Stomach (tissue), 4 donors: ENCODE data around the gene TMEM54.

Source experiments
- POLR2AphosphoS5 ChIP-seq, 3 donors: sonication (generic); formaldehyde crosslinking; IDR thresholded peaks; one replicate each; pipeline ENCODE4 v1.6.1; 2016; ENCODE audit warnings: antibody characterized with exemption in 3 of 3
- TF ChIP-seq, protein P1 (sequence below), 7 experiments: fragments of 450-650 bp in 4 of 7; fragments of 200-600 bp in 3 of 7; sonication (generic) in 3 of 7; IDR thresholded peaks; one replicate each; pipeline ENCODE4 v1.5.1; 2016 to 2019; ENCODE audit warnings: antibody characterized with exemption in 7 of 7, control low read depth in 2 of 7, mild to moderate bottlenecking in 1 of 7

DNA sequence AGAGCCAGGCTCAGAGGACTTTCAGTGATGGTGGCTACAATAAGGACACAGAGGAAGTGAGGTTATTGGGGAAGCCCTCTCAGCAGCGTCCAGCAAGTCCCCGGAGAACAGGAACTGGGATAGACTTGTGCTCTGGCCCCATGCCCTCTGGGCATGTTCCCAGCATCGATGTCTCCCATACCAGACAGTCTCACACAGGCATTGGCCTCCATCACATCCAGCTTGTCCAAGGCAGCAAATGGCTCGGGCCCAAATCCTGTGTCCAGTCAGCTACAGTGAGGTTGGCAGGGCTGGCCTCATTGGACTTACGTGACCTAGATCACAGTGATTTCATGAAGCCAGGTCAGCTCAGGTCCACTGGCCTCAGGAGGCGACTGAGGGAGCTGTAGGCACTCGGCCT, 19.6 kb upstream of the TMEM54 start:
- TF ChIP-seq, protein P1, sequence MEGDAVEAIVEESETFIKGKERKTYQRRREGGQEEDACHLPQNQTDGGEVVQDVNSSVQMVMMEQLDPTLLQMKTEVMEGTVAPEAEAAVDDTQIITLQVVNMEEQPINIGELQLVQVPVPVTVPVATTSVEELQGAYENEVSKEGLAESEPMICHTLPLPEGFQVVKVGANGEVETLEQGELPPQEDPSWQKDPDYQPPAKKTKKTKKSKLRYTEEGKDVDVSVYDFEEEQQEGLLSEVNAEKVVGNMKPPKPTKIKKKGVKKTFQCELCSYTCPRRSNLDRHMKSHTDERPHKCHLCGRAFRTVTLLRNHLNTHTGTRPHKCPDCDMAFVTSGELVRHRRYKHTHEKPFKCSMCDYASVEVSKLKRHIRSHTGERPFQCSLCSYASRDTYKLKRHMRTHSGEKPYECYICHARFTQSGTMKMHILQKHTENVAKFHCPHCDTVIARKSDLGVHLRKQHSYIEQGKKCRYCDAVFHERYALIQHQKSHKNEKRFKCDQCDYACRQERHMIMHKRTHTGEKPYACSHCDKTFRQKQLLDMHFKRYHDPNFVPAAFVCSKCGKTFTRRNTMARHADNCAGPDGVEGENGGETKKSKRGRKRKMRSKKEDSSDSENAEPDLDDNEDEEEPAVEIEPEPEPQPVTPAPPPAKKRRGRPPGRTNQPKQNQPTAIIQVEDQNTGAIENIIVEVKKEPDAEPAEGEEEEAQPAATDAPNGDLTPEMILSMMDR (IDR thresholded peaks at IDR 0.05) = no peak
- no peak for TF ChIP-seq POLR2AphosphoS5 (IDR thresholded peaks at IDR 0.05)
